Neuron (in vitro differentiated cells): Measurements from ENCODE around the gene ZWILCH.
A peak's percentile ranks its signal among the peaks of the same experiment; 100 is the strongest.
"Not testable (repeated sequence)": the region's sequence is repeated elsewhere in the genome, so short reads cannot be mapped to it uniquely, and the experiment has no call there.

ENCODE experiments used
- H2AFZ ChIP-seq: one replicate; pipeline ENCODE4 v1.6.1; 2013; ENCODE audit warnings: low read depth, mild to moderate bottlenecking, inconsistent platforms, low read length, moderate library complexity
- H3K27me3 ChIP-seq: one replicate; pipeline ENCODE4 v1.6.1; 2013; ENCODE audit warnings: low read length; ENCODE audit not compliant: insufficient read depth
- H3K36me3 ChIP-seq: one replicate; pipeline ENCODE4 v1.6.1; 2013; ENCODE audit warnings: low read length; ENCODE audit not compliant: insufficient read depth
- H3K4me1 ChIP-seq: one replicate; pipeline ENCODE4 v1.6.1; 2013; ENCODE audit warnings: low read length; ENCODE audit not compliant: insufficient read depth
- H3K4me3 ChIP-seq: 2 replicates; pipeline ENCODE4 v1.5.1; 2013; ENCODE audit warnings: mild to moderate bottlenecking, low read length, moderate library complexity
- H3K9me3 ChIP-seq: one replicate; pipeline ENCODE4 v1.6.1; 2013; ENCODE audit warnings: low read length

Gene ZWILCH

DNA sequence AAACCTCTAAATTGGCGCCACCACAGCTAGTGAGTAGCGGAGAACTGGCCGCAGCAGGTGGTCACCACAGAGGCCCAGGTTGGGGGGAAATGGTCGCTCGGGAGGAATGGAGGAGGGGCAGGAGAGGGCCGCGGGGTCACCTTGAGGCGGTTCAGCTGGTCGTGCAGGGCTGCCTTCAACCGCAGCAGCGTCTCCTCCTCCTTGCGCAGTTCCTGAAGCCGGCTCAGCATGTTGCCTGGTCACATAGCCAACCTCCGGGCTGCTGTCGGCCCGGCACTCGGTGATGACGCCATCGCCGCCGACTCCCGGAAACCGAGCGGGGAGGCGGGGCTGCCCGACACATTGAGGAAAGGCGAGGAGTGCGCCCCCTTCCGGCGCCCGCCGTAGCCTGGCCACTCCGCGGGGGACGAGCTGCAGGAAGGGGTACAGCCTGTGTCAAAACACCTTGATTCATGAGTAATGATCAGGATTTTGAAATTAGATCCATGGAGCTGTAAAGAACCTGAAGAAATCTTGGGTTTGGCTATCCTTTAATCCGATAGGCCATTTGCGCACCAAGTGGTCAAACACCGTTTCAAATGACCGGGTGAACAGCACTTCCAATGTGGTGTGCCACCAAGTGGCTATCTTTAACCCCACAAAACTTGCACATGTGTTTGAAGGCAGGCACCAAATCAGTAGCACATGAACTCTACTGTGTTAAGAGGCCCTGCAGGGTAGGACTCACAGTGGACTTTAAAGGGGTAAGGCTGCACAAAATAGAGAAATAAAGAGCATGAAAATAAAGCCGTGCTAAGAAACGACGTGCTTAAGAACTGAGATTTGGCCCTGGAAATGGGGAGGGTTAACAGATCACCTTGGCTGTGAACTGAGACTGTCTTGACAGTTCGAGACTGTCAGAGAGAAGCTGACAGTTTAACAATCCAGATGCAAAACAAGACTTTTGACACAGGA, 7.3 kb upstream of the ZWILCH start, which contains the start of gene SNAPC5:
TSS of gene SNAPC5 (minus strand) at position 261 of the 954 bp plus-strand sequence. CDS start at position 230, 31 bp downstream.
- Histone ChIP-seq H3K36me3 (peaks cover 71% of the 10 kb centered on the region), H2AFZ (peak within 1 kb of the TSS; percentile 19), H3K4me3 (peak within 1 kb of the TSS; percentile 75), H3K4me1 (peaks cover 11% of the 10 kb centered on the region), H3K9me3 (no peaks in the 10 kb centered on the region), H3K27me3 (no peaks in the 10 kb centered on the region)

GRCh38 chr15:66498501-66499386, 6.4 kb upstream of the ZWILCH start:
- peaks cover 69% of the 10 kb centered on the region for H3K36me3 ChIP-seq
- H3K27me3 ChIP-seq: no peaks in the 10 kb centered on the region
- H3K4me1 ChIP-seq: peaks cover 20% of the 10 kb centered on the region
- no peak overlapping the region for H2AFZ ChIP-seq
- H3K4me3 ChIP-seq: no peak overlapping the region
- H3K9me3 ChIP-seq: no peaks in the 10 kb centered on the region

DNA sequence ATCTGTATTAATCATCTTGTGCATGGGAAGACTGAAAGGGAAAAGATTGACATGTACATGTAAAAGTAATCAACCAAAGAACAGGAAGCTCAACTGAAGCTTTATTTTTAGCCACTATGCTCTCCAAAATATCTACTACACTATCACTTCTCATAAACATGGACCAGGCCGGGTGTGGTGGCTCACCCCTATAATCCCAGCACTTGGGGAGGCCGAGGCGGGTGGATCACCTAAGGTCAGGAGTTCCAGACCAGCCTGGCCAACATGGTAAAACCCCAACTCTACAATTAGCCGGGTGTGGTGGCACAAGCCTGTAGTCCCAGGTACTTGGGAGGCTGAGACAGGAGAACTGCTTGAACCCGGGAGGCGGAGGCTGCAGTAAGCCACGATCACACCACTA, 4.8 kb upstream of the ZWILCH start:
- H3K4me3 ChIP-seq, H2AFZ ChIP-seq, H3K9me3 ChIP-seq, H3K27me3 ChIP-seq: not testable (repeated sequence)
- peaks cover 55% of the 10 kb centered on the region for H3K36me3 ChIP-seq
- peaks cover 21% of the 10 kb centered on the region for H3K4me1 ChIP-seq

DNA sequence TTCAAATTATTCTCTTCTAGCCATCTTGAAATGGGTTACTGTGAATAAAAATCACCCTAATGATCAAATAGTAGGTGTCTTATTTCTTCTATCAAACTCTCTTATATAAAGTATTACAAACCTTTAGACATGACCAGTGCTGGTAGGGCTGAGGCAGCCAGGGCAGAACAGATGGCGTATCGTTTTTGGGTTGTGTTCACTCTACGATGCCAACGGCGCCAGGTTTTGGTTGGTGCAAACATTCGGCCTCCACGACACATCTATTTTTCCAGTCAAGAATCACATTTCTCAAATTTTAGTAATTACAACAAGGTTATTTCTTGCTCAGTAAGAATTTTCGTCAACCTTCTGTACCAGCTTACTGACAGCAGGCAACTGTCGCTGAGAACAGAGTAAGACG, 2.6 kb upstream of the ZWILCH start:
- Histone ChIP-seq H3K27me3 (no peaks in the 10 kb centered on the region), H3K4me3 (peak overlapping the region; percentile 85), H3K9me3 (no peaks in the 10 kb centered on the region), H2AFZ (no peak overlapping the region), H3K36me3 (peaks cover 51% of the 10 kb centered on the region), H3K4me1 (peaks cover 21% of the 10 kb centered on the region)

GRCh38 chr15:66503041-66503648, 2.0 kb upstream of the ZWILCH start:
- H3K36me3 ChIP-seq: peaks cover 51% of the 10 kb centered on the region
- not testable (repeated sequence) for H3K27me3 ChIP-seq, H2AFZ ChIP-seq

GRCh38 chr15:66503780-66504562, 1.2 kb upstream of the ZWILCH start:
- H3K27me3 ChIP-seq: no peaks in the 10 kb centered on the region
- H3K36me3 ChIP-seq: peaks cover 44% of the 10 kb centered on the region
- no peaks in the 10 kb centered on the region for H3K9me3 ChIP-seq
- peaks cover 21% of the 10 kb centered on the region for H3K4me1 ChIP-seq
- peak overlapping the region; percentile 85 for H3K4me3 ChIP-seq
- no peak overlapping the region for H2AFZ ChIP-seq

More at GRCh38 chr15:66503041-66503648, 2.0 kb upstream of the ZWILCH start:
- Histone ChIP-seq H3K4me3 (peak overlapping the region; percentile 85), H3K4me1 (peaks cover 21% of the 10 kb centered on the region)
- not testable (repeated sequence) for H3K9me3 ChIP-seq

DNA sequence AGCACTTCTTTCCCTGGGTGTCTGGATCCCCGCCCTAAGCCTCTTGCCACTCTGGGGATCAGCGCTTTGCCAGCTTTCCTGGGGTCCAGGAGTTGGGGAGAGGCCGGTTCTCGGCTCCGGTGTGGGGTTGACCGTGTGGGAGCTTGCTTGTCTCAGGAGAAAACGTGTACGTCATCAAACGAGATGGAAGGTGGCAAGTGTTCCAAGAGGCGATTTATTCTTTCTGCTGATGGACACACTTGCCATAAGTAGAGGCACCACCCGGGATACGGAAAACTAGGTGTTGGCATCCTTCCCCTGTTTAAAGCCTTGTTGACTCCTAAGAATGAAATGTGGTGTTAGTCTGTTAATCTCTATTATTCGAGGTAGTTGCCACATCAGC, 295 bp downstream of the ZWILCH start:
- Histone ChIP-seq H3K4me1 (peaks cover 21% of the 10 kb centered on the region), H3K36me3 (peaks cover 33% of the 10 kb centered on the region)

GRCh38 chr15:66505818-66506217, 692 bp downstream of the ZWILCH start:
- Histone ChIP-seq H3K36me3 (peaks cover 29% of the 10 kb centered on the region), H3K27me3 (no peaks in the 10 kb centered on the region), H2AFZ (peak overlapping the region; percentile 97), H3K9me3 (no peaks in the 10 kb centered on the region), H3K4me3 (peak overlapping the region; percentile 85), H3K4me1 (peaks cover 21% of the 10 kb centered on the region)

More for the DNA sequence above, 295 bp downstream of the ZWILCH start:
- H3K27me3 ChIP-seq: no peaks in the 10 kb centered on the region
- H2AFZ ChIP-seq: peak overlapping the region; percentile 97
- no peaks in the 10 kb centered on the region for H3K9me3 ChIP-seq
- H3K4me3 ChIP-seq: peak overlapping the region; percentile 85

GRCh38 chr15:66508293-66508883, 3.3 kb downstream of the ZWILCH start:
- H2AFZ ChIP-seq: no peak overlapping the region
- no peaks in the 10 kb centered on the region for H3K9me3 ChIP-seq
- no peak overlapping the region for H3K4me3 ChIP-seq
- no peaks in the 10 kb centered on the region for H3K27me3 ChIP-seq
- peaks cover 11% of the 10 kb centered on the region for H3K4me1 ChIP-seq
- peaks cover 3% of the 10 kb centered on the region for H3K36me3 ChIP-seq

DNA sequence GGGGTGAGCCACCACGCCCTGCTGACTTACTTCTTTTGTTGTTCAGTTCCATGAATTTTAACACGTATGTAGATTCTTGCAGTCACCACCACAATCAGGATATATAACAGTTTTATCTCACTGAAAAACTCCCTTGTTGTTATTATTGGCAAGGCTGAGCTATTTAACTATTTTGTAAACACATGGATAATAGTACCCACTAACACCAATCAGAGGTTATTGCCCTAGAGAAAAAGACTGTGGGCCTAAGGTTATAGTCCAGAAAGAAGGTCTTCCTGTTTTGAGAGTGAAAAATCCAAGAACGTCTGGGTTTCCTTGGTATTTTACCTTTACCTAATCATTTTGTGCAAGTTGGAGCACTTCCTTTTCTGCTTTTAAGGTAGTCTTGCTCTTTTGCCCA, 9.5 kb downstream of the ZWILCH start:
- Histone ChIP-seq H3K4me1 (no peaks in the 10 kb centered on the region), H3K27me3 (no peaks in the 10 kb centered on the region), H3K36me3 (peaks cover 37% of the 10 kb centered on the region), H3K9me3 (no peaks in the 10 kb centered on the region), H3K4me3 (no peak overlapping the region), H2AFZ (no peak overlapping the region)

GRCh38 chr15:66515901-66516322, 10.8 kb downstream of the ZWILCH start:
- H3K4me3 ChIP-seq: no peak overlapping the region
- H3K4me1 ChIP-seq: no peaks in the 10 kb centered on the region
- peaks cover 35% of the 10 kb centered on the region for H3K36me3 ChIP-seq
- H2AFZ ChIP-seq: no peak overlapping the region
- H3K9me3 ChIP-seq: no peaks in the 10 kb centered on the region
- no peaks in the 10 kb centered on the region for H3K27me3 ChIP-seq

DNA sequence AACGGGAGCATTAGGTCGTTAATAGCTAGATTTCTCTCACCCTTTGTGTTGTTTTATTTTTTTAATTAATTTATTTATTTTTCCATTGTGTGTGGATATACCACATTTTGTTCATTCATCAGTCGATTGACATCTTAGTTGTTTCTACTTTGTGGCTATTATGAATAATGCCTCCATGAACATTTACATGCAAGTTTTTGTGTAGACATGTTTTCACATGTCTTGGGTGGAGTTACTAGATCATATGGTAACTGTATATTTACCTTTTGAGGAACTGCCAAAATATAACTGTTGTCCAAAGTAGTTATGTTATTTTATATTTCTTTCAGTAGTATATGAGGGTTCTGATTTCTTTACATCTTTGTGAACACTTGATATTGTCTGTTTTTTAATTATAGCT, 18.8 kb downstream of the ZWILCH start:
- H3K4me3 ChIP-seq: no peak overlapping the region
- H3K36me3 ChIP-seq: peaks cover 43% of the 10 kb centered on the region
- no peaks in the 10 kb centered on the region for H3K27me3 ChIP-seq

More for the DNA sequence above, 18.8 kb downstream of the ZWILCH start:
- no peaks in the 10 kb centered on the region for H3K9me3 ChIP-seq
- no peak overlapping the region for H2AFZ ChIP-seq
- H3K4me1 ChIP-seq: no peaks in the 10 kb centered on the region
